Measurements from ENCODE around the gene CRYAB. TPM values are rescaled to one million over a fixed set of nuclear protein-coding genes. Genes with fewer than 3 reads are reported as not detected.

The CRYAB gene
- total RNA-seq, 1 donor from 2014 or later = 4.8 TPM

Other genes with a start within 250 kb of the CRYAB start
- 79.5 TPM for gene PPP2R1B, start 145.4 kb downstream of the CRYAB start, total RNA-seq
- gene ALG9, start 40.2 kb downstream of the CRYAB start, total RNA-seq = 15.0 TPM
- 0.70 TPM for gene FDXACB1, start 32.6 kb downstream of the CRYAB start, total RNA-seq
- 12.5 TPM for gene CFAP68, start 32.2 kb downstream of the CRYAB start, total RNA-seq
- gene HSPB2, start 964 bp upstream of the CRYAB start, total RNA-seq = 0.13 TPM
- 11.8 TPM for gene C11orf52, start 7.1 kb upstream of the CRYAB start, total RNA-seq
- 7.2 TPM for gene DIXDC1, start 25.6 kb upstream of the CRYAB start, total RNA-seq
- 9.3 TPM for gene DLAT, start 113.6 kb upstream of the CRYAB start, total RNA-seq
- gene PIH1D2, start 162.2 kb upstream of the CRYAB start, total RNA-seq = 0.91 TPM
- gene NKAPD1, start 162.5 kb upstream of the CRYAB start, total RNA-seq = 5.6 TPM
- gene TIMM8B, start 175.0 kb upstream of the CRYAB start, total RNA-seq = 34.5 TPM
- 168 TPM for gene SDHD, start 175.1 kb upstream of the CRYAB start, total RNA-seq